ENCODE data around the gene EPS8L2.
A peak's percentile ranks its signal among the peaks of the same experiment; 100 is the strongest.

EPS8L2 gene

DNA sequence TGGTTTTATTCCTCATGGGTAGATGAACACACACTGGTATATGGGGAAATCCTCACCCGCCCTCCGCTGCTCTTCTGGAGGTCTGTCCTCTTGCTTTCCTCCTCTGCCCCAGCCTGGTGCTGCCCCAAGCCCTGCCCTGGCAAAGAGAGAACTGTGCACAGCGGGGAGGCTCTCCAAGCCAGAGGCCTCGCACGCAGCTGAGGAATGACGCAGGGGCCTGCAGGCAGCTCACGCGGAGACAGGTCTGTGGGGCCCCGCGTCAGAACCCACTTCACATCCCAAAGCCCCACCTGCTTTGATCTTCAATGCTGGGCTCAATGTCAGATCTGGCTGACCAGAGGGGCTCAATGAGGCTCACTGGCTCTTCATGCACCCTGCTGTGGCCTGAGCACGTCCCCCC, 61.2 kb downstream of the EPS8L2 start:
- in situ Hi-C loops (cut with MboI; ENCODE audit: low pct_unique_long_range_greater_than_20kb, low sequenced_read_pairs) = no loop called here
- DNase-seq = no peak

DNA sequence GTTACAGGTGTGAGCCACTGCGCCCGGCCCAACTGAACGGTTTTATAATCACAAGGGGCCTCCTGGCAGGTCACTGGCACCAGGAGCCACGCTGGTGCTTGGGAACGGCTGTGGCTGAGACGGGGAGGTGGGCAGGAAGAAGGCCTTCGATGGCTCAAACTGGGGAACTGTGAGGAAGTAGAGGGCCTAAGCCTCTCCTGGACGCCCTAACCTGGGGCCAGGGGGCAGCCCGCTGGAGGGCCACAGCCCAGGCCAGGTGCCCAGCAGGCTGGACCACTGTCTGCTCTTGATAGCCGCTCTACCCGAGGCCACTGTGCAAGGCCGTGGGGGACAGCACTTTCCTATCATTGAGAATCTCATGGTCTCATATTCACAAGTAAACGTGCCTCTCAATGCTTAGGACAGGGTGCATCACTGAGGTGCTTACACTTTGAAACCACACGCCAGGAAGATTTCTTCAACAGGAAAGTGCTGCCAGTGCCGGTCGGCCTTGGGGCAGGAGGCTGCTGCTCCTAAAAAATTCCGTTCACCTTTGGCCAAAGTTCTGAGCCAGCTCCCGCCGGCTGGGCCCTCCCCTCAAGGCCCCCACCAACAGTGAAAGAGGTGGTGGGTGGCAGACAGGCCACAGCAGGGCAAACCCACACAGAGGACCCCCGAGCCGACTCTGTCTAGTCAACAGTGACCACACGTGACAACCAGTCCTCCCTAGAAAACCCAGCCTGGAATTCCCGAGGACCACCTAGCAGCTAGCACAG, 64.0 kb downstream of the EPS8L2 start:
- in situ Hi-C loops (cut with MboI; ENCODE audit: low pct_unique_long_range_greater_than_20kb, low sequenced_read_pairs) = no loop called here
- DNase-seq = no peak

DNA sequence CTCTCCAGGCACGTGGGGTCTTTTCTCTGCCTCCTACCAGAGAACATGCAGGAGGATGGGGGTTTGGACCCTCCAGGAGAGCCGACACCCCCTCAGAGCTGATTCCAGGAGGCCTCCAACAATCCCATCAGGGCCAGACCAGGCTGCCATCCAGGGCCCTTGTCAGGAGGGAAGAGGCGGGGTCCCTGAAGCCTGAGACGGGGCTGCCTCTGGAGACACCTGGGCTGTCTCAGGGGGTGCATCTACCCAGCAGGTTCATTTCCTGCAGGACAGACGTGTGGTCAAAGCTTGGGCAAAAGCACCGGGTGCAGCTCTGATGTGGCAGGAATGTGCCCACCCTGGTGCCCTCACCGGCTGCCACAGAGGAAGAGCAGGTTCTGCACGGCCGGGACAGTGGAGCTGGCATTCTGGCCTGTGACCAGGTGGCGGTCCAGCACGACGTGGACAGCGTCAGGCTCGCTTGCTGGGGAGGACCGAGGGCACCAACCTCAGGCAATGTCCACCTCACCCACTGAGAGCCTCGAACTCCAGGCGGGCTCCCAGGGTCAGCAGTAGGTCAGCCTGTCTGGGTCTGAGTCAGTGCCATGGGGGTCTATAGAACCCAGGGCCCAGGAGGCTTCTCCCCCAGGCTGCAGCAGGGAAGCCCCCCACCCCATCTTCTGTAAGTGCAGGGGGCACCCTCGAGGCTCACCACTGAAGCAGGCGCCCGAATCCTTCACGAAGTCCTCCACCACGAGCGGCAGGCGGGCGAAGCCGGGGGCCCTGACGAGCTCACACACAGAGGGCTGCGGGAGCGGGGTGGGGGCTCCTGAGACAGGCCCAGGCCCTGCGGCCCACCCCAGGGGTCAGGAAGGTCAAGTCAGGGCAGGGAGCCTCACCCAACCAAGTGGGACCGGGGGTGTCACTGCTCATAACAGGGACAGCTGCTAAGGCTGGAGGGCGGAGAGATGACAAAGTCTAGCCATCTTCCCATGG, 64.9 kb downstream of the EPS8L2 start:
- in situ Hi-C loops (cut with MboI; ENCODE audit: low pct_unique_long_range_greater_than_20kb, low sequenced_read_pairs) = no loop called here

DNA sequence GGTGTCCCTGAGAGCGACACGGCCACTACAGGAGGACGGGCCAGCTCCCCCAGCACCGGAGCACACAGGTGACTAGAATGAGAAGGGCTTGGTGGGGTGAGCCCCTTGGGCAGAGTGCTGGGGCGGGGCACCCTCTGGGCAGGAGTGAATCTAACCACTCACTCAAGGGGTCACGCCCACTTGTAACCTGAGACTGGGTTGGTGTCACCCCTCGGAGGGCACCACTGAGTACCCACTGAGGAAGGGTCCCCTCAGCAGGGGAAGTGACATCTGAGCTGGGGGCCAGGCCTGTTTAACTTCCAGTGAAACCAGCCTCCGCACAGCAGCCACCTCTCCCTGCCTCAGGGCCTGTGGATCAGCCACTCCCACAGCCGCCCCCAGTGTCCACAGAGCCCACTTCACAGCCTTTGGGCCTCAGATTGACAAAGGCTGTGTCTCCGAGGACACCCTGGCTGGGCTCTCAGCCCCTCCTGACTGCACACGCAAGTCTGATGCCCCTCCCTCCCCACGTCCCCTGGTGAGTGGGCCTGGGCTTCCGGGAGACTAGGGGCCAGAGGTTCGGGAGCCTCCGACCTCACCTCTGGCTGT, 65.7 kb downstream of the EPS8L2 start:
- DNase-seq = no peak
- in situ Hi-C loops (cut with MboI; ENCODE audit: low pct_unique_long_range_greater_than_20kb, low sequenced_read_pairs) = no loop called here

More for the DNA sequence above, 64.9 kb downstream of the EPS8L2 start:
- DNase-seq = no peak

DNA sequence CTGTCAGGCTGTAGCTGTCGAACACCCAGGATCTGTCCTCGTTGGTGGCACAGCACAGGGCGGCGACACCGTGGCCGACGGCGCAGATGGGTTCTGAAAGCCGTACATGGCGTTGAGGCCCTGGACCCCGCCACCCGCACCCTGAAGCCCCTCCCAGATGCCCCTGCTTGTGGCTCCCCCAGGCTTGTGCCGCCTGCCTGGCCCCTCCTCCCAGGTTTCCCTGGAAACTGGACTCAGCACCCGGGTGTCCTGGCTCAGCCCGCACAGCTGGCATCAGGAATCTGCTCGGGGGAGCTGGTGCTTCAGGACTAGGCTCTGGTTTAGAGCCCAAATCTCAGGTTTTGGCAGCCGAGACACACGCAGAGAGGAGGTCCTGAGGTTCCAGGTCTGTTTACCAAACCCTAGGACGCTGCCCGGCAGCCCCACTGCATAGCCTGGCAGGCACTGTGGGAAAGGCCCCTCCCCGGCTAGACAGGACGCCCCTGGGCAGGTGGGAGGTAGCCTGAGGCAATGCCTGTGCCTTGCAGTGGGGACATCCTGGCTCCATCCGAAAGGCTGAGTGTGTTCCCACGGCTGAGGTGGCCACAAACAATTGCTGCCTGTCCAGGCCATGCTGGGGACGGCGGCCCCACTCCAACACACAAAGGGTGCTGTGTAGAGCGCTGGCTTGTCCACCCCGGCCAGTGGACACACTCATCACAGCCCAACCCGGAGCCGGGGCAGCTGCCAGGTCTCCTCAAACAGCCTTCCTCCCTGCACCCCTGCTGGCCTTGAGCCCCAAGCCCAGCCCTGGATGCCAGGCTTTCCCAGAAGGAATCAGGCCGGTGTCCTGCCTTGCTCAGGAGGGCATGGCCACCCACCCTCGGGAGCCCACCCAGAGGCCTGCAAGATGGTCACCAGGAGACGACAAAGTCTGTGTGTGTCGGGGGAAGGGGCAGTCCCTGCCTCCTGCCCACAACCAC, 66.7 kb downstream of the EPS8L2 start:
- no peak for DNase-seq
- in situ Hi-C loops (cut with MboI; ENCODE audit: low pct_unique_long_range_greater_than_20kb, low sequenced_read_pairs) = no loop called here

DNA sequence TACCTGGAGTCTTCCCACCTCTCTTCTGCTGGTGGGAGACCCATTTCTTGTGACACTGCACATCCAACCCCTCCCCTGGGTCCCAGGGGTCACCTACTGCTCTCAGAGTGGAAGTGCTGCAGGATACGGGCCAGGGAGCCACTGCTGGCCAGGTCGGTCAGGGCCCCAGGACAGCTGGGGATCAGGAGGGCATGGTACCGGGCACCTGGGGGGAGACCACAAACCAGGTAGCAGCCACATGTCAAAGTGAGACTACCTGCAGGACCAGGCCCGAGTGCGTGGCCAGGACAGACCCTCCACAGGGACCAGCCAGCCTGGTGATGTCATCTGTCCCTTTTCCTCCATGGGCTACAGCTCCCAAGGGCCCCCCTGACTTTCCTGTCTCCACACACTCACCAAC, 67.4 kb downstream of the EPS8L2 start:
- in situ Hi-C loops (cut with MboI; ENCODE audit: low pct_unique_long_range_greater_than_20kb, low sequenced_read_pairs) = no loop called here
- DNase-seq = no peak

DNA sequence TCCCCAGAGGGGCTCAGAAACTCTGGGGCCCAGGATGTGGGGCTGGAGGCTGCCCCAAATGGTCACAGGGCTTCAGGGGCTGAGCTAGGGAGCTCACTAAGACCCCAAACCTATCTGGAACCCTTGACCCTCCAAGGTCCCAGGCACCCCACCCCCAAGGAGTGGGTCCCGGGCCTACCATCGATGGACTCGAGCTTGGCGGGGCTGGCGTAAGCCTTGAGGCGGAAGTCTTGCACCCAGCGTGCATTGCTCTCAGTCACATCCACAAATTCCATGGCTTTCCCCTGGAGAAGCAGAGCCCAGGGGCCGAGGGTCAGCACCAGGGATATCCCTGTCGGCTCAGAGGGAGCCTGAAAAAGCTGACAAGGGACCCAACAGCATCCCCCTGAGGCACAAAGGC, 67.8 kb downstream of the EPS8L2 start:
- no peak for DNase-seq
- in situ Hi-C loops (cut with MboI; ENCODE audit: low pct_unique_long_range_greater_than_20kb, low sequenced_read_pairs) = no loop called here

DNA sequence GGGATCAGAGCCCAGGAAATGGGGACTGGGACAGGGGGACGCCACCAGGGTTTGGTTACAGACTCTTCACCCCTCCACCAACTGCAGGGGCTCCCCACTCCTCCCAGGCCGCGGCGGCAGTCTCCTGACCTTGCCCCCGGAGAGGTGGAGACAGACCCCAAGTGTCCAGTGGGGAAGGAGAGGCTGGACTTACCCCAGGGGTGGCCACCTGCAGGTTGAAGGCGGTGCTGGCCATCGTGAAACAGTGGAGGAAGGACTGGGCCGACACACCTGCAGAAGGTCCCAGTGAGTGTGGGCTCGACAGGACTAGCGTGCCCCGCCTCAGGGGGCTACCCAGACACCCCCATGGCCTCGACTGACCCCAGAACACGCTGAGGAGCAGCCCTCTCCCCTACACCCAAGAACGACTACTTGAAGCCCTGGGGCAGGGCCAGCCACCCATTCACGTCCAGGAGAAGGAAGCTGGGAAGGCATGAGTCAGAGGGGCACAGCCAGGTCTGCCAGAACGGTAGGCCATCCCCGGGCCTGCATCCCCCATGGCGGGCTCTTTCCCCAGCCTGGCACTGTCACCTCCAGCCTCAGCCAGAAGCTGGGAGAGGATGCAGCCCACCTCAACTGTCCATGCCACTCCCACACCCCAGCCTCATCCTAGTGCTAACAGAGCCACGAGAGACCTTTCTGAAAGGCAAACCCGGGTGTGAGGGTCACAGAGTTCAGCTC, 69.0 kb downstream of the EPS8L2 start:
- DNase-seq = no peak
- in situ Hi-C loops (cut with MboI; ENCODE audit: low pct_unique_long_range_greater_than_20kb, low sequenced_read_pairs) = no loop called here

DNA sequence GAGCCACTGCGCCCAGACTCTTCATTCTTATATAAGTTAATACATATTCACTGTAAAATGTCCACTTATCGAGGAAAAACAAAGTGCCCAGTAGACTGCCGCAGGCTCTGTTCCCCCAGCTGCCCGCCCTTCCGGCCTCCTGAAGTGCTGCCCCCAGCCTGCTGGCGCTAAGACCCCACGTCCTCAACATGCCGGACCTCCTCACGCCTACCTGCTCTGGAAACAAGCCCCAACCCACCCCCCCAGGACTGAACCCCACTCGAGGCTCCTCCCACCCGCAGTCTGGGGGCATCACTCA, 70.2 kb downstream of the EPS8L2 start:
- DNase-seq = no peak
- in situ Hi-C loops (cut with MboI; ENCODE audit: low pct_unique_long_range_greater_than_20kb, low sequenced_read_pairs) = no loop called here

DNA sequence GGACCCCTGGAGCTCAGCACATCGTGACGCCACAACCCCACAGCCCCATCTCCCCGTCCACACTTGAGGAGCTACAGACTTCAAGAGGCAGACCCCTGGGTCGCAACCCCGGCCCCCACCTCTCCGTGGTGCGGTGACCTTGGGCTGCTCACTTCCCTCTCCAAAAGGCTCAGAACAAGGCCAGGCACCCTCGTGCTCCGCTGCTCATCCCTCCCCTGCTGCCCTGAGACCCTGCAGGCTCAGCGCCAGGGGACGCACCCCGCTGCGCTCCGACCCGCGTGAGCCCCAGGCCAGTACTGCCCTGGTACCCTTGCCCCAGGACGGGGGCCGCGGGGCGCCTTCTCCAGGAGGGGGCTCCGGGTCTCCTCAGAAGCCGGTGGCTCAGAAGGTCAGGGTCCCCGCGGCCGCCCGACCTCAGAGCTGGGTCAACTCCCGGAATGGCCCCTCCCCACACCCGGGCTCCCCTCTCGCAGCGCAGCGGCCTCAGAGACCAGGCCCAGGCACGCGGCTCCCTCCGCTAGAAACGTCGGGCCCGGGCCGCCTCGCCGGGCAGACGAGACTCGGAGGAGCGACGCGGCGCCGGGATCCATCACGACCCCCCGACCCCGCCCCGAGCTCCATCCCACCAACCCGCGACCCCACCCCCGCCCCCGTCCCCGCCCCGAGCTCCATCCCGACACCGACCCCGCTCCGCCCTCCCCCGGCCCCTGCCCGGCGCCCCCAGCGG, 70.7 kb downstream of the EPS8L2 start:
- in situ Hi-C loops (cut with MboI; ENCODE audit: low pct_unique_long_range_greater_than_20kb, low sequenced_read_pairs) = no loop called here

More for the DNA sequence above, 70.7 kb downstream of the EPS8L2 start:
- peak; percentile 52 for DNase-seq
